Measurements from ENCODE around the gene CPSF3.

The CPSF3 gene

GRCh38 chr2:9423100-9423921 is at the start of gene CPSF3, which contains the start of gene ITGB1BP1:
Gene CPSF3, plus strand, starts transcription at chr2:9423654. Its CDS starts 120 bp downstream, at chr2:9423774.
Gene ITGB1BP1, minus strand, starts transcription at chr2:9423528. Its CDS starts 4,831 bp downstream, at chr2:9418697.
- DNase-seq (ENCODE audit: low read depth), result peak; percentile 94

GRCh38 chr2:9374071-9374730 is 49.3 kb upstream of the CPSF3 start:
- DNase-seq (ENCODE audit: low read depth), result no peak

- no peak for DNase-seq (ENCODE audit: low read depth)
Measured at GRCh38 chr2:9375857-9376428, 47.5 kb upstream of the CPSF3 start.

GRCh38 chr2:9377461-9378097 is 45.9 kb upstream of the CPSF3 start:
- DNase-seq (ENCODE audit: low read depth), result no peak

- peak; percentile 73 for DNase-seq (ENCODE audit: low read depth)
Measured at GRCh38 chr2:9378433-9379390, 44.7 kb upstream of the CPSF3 start.

GRCh38 chr2:9379391-9379755 is 44.1 kb upstream of the CPSF3 start:
- no peak for DNase-seq (ENCODE audit: low read depth)

- peak; percentile 79 for DNase-seq (ENCODE audit: low read depth)
Measured at GRCh38 chr2:9380702-9381628, 42.5 kb upstream of the CPSF3 start.

GRCh38 chr2:9382604-9383235 is 40.7 kb upstream of the CPSF3 start:
- no peak for DNase-seq (ENCODE audit: low read depth)

GRCh38 chr2:9384521-9384920 is 38.9 kb upstream of the CPSF3 start:
- DNase-seq (ENCODE audit: low read depth), result no peak

GRCh38 chr2:9385841-9386240 is 37.6 kb upstream of the CPSF3 start:
- DNase-seq (ENCODE audit: low read depth), result no peak

GRCh38 chr2:9388199-9388681 is 35.2 kb upstream of the CPSF3 start:
- no peak for DNase-seq (ENCODE audit: low read depth)

- DNase-seq (ENCODE audit: low read depth), result no peak
Measured at GRCh38 chr2:9388950-9389911, 34.2 kb upstream of the CPSF3 start.

- DNase-seq (ENCODE audit: low read depth), result no peak
Measured at GRCh38 chr2:9390151-9390850, 33.2 kb upstream of the CPSF3 start.

- DNase-seq (ENCODE audit: low read depth), result no peak
Measured at GRCh38 chr2:9390991-9391390, 32.5 kb upstream of the CPSF3 start.

- no peak for DNase-seq (ENCODE audit: low read depth)
Measured at GRCh38 chr2:9391961-9392720, 31.3 kb upstream of the CPSF3 start.

- DNase-seq (ENCODE audit: low read depth), result no peak
Measured at GRCh38 chr2:9392898-9393765, 30.3 kb upstream of the CPSF3 start.
